ENCODE data around the gene APPBP2. TPM values are rescaled to one million over a fixed set of nuclear protein-coding genes. Genes with fewer than 3 reads are reported as not detected.

APPBP2 gene
- polyA plus RNA-seq, 1 of the 3 experiments (the other 2 are of a cell fraction), result 7.6 TPM

DNA sequence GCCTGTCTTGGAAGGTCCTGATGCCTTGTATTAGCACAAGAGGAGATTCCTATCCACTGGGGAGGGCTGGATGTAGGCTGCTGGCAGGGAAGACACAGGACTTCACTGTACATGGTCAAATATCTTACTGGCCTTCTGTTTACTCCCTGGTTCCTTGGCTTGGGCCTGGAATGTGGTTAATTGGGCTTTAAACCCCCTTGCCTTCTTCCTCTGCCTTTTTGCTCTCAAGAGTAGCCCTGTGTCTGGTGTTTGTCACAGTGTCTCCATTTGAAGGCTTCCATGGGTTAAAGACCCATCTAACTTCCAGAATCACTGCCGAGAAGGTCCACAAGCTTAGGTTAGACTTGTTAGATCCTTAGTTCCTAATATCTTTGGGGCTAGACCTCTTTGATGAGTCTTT, 110.9 kb downstream of the APPBP2 start:
- 100% methylated on average over 1 of the region's 1 CpG for WGBS (ENCODE audit: low lambda C conversion rate)
- DNase-seq, result no peak
- Histone ChIP-seq H4K20me1 (ENCODE audit: insufficient read depth) (no peaks in the 10 kb centered on the region), H3K4me1 (ENCODE audit: control insufficient read depth in 1 of 2, insufficient read depth in 2 of 2, low read depth in 1 of 2, low read length in 1 of 2) (no peaks in the 10 kb centered on the region), H3K9ac (no peak overlapping the region), H3K79me2 (ENCODE audit: insufficient read depth) (no peaks in the 10 kb centered on the region), H3K27ac (ENCODE audit: low read depth in 2 of 2, low read length in 1 of 2) (no peak overlapping the region), H3K9me2 (no peaks in the 10 kb centered on the region), H3K27me3 (ENCODE audit: insufficient read depth) (no peaks in the 10 kb centered on the region), H3K9me3 (no peaks in the 10 kb centered on the region), H3K4me2 (no peak overlapping the region), H2AFZ (ENCODE audit: low read depth) (no peak overlapping the region), H3K4me3 (ENCODE audit: low read depth in 2 of 2, low read length in 1 of 2) (no peak overlapping the region), H3F3A (replicated peaks; ENCODE audit: insufficient read depth) (no peaks in the 10 kb centered on the region), H3K36me3 (replicated peaks in 1 of 2; ENCODE audit: control insufficient read depth in 1 of 2, insufficient read depth in 2 of 2, low read length in 1 of 2) (no peaks in the 10 kb centered on the region)
- CTCF ChIA-PET, result interaction anchor here (1.1 to 1.7 kb wide), 3 partner anchors 17 to 224 kb away, joined by 3 to 4 read pairs (median 4); no protein-coding TSS in a partner anchor
- TF ChIP-seq IRF3 (IDR thresholded peaks at IDR 0.05; ENCODE audit: low read depth, low read length) (no peak), POLR2AphosphoS5 (IDR thresholded peaks at IDR 0.05; ENCODE audit: low read depth, low read length) (no peak), NFIC (IDR thresholded peaks at IDR 0.05; ENCODE audit: borderline replicate concordance) (no peak), RFX5 (IDR thresholded peaks at IDR 0.05; ENCODE audit: low read length) (no peak), EP300 (IDR thresholded peaks at IDR 0.05; ENCODE audit: borderline replicate concordance in 1 of 2, low read depth in 1 of 2, low read length in 1 of 2) (no peak), GATA2 (CRISPR knock-in tag; IDR thresholded peaks at IDR 0.05) (no peak), ZBTB33 (IDR thresholded peaks at IDR 0.05; ENCODE audit: borderline replicate concordance, low read depth) (no peak)
- TF ChIP-seq, protein P1, sequence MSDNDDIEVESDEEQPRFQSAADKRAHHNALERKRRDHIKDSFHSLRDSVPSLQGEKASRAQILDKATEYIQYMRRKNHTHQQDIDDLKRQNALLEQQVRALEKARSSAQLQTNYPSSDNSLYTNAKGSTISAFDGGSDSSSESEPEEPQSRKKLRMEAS (IDR thresholded peaks at IDR 0.05; ENCODE audit: low read depth), result no peak
- POLR2A ChIA-PET, result no interaction called here

GRCh38 chr17:60412701-60413100, 113.3 kb downstream of the APPBP2 start:
- Histone ChIP-seq H3K4me2 (no peak overlapping the region), H3K9ac (no peak overlapping the region), H3K36me3 (replicated peaks in 1 of 2; ENCODE audit: control insufficient read depth in 1 of 2, insufficient read depth in 2 of 2, low read length in 1 of 2) (no peaks in the 10 kb centered on the region), H4K20me1 (ENCODE audit: insufficient read depth) (no peaks in the 10 kb centered on the region), H3K27ac (ENCODE audit: low read depth in 2 of 2, low read length in 1 of 2) (no peak overlapping the region), H3K4me1 (ENCODE audit: control insufficient read depth in 1 of 2, insufficient read depth in 2 of 2, low read depth in 1 of 2, low read length in 1 of 2) (no peaks in the 10 kb centered on the region), H3K9me3 (no peaks in the 10 kb centered on the region), H3K4me3 (ENCODE audit: low read depth in 2 of 2, low read length in 1 of 2) (no peak overlapping the region), H2AFZ (ENCODE audit: low read depth) (no peak overlapping the region), H3K79me2 (ENCODE audit: insufficient read depth) (no peaks in the 10 kb centered on the region), H3K27me3 (ENCODE audit: insufficient read depth) (no peaks in the 10 kb centered on the region), H3F3A (replicated peaks; ENCODE audit: insufficient read depth) (no peaks in the 10 kb centered on the region), H3K9me2 (no peaks in the 10 kb centered on the region)
- no peak for DNase-seq
- no peak for TF ChIP-seq NRF1 (IDR thresholded peaks at IDR 0.05; ENCODE audit: low read depth, low read length)
- no peak for TF ChIP-seq FOXM1 (IDR thresholded peaks at IDR 0.05; ENCODE audit: low read depth)
- TF ChIP-seq FOXJ3 (CRISPR knock-in tag; IDR thresholded peaks at IDR 0.05), result no peak
- no peak for TF ChIP-seq YY1 (IDR thresholded peaks at IDR 0.05; ENCODE audit: low read depth)
- no peak for TF ChIP-seq RAD21 (IDR thresholded peaks at IDR 0.05; ENCODE audit: low read length)
- TF ChIP-seq, protein P2, sequence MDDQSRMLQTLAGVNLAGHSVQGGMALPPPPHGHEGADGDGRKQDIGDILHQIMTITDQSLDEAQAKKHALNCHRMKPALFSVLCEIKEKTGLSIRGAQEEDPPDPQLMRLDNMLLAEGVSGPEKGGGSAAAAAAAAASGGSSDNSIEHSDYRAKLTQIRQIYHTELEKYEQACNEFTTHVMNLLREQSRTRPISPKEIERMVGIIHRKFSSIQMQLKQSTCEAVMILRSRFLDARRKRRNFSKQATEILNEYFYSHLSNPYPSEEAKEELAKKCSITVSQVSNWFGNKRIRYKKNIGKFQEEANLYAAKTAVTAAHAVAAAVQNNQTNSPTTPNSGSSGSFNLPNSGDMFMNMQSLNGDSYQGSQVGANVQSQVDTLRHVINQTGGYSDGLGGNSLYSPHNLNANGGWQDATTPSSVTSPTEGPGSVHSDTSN (IDR thresholded peaks at IDR 0.05), result no peak
- no peak for TF ChIP-seq GABPA (IDR thresholded peaks at IDR 0.05; ENCODE audit: low read depth)
- TF ChIP-seq TEAD4 (IDR thresholded peaks at IDR 0.05; ENCODE audit: borderline replicate concordance, insufficient read depth), result no peak
- TF ChIP-seq NFIC (IDR thresholded peaks at IDR 0.05; ENCODE audit: borderline replicate concordance), result no peak
- no peak for TF ChIP-seq RXRA (IDR thresholded peaks at IDR 0.05; ENCODE audit: borderline replicate concordance, low read depth)
- TF ChIP-seq USF1 (IDR thresholded peaks at IDR 0.05; ENCODE audit: borderline replicate concordance, low read depth), result no peak
- TF ChIP-seq RCOR1 (IDR thresholded peaks at IDR 0.05; ENCODE audit: low read length), result no peak
- TF ChIP-seq MEF2A (IDR thresholded peaks at IDR 0.05; ENCODE audit: borderline replicate concordance, low read depth), result no peak
- ChIA-PET CTCF (interaction anchor here (1.4 to 15.2 kb wide), 2 partner anchors 9 to 182 kb away, joined by 5 to 128 read pairs; partner anchors contain the start of gene CHCT1), POLR2A (no interaction called here)
- 83% methylated on average over 3 of the region's 3 CpGs for WGBS (ENCODE audit: low lambda C conversion rate)
